Neural cell (in vitro differentiated cells): ENCODE results near the gene DERA. TPM values are rescaled to one million over a fixed set of nuclear protein-coding genes. Genes with fewer than 3 reads are reported as not detected.

Source experiments
- H2AFZ ChIP-seq: fragments of 200-600, 300-800 bp; sonication (generic), shearing (Covaris generic); 2 replicates; pipeline ENCODE4 v1.6.0; 2014; ENCODE audit warnings: low read depth, mild to moderate bottlenecking, antibody characterized with exemption, low read length, moderate library complexity
- H3F3A ChIP-seq: fragments of 200-600 bp; shearing (Covaris generic); 2 replicates; pipeline ENCODE4 v1.6.1; 2016; ENCODE audit warnings: mild to moderate bottlenecking, moderate library complexity, mixed read lengths, antibody characterized with exemption, low read length; ENCODE audit not compliant: insufficient read depth, poor library complexity, severe bottlenecking
- H3K27ac ChIP-seq: fragments of 200-600, 300-800 bp; sonication (generic), shearing (Covaris generic); 2 replicates; pipeline ENCODE4 v1.5.1; 2014; ENCODE audit warnings: mild to moderate bottlenecking, low read length, moderate library complexity
- H3K27me3 ChIP-seq: fragments of 300-800, 200-600 bp; sonication (generic), shearing (Covaris generic); 2 replicates; pipeline ENCODE4 v1.6.0; 2014; ENCODE audit warnings: mild to moderate bottlenecking, low read depth, low read length, moderate library complexity; ENCODE audit not compliant: insufficient read depth
- H3K36me3 ChIP-seq: fragments of 300-800, 200-600 bp; sonication (generic), shearing (Covaris generic); 2 replicates; pipeline ENCODE4 v1.5.1; 2014; ENCODE audit warnings: mild to moderate bottlenecking, antibody characterized with exemption, low read length, moderate library complexity; ENCODE audit not compliant: insufficient read depth
- H3K4me2 ChIP-seq: fragments of 300-800, 200-600 bp; sonication (generic), shearing (Covaris generic); 2 replicates; pipeline ENCODE4 v1.6.0; 2014; ENCODE audit warnings: mild to moderate bottlenecking, low read length
- H3K4me3 ChIP-seq: fragments of 300-800, 200-600 bp; sonication (generic), shearing (Covaris generic); 2 replicates; pipeline ENCODE4 v1.5.1; 2014; ENCODE audit warnings: mild to moderate bottlenecking, low read length, moderate library complexity
- H3K79me2 ChIP-seq: fragments of 200-600 bp; shearing (Covaris generic); replicated peaks from 2 replicates; pipeline ENCODE4 v1.6.0; 2014; ENCODE audit warnings: mild to moderate bottlenecking, low read length, moderate library complexity; ENCODE audit not compliant: insufficient read depth
- H3K9ac ChIP-seq: fragments of 300-800, 200-600 bp; sonication (generic), shearing (Covaris generic); 2 replicates; pipeline ENCODE4 v1.6.1; 2016; ENCODE audit warnings: mild to moderate bottlenecking, low read length, mixed read lengths
- H3K9me2 ChIP-seq: fragments of 200-600 bp; shearing (Covaris generic); 2 replicates; pipeline ENCODE4 v1.6.1; 2016; ENCODE audit warnings: mild to moderate bottlenecking, low read length, mixed read lengths; ENCODE audit not compliant: insufficient read depth
- H3K9me3 ChIP-seq: fragments of 200-600, 300-800 bp; sonication (generic), shearing (Covaris generic); 2 replicates; pipeline ENCODE4 v1.6.1; 2016; ENCODE audit warnings: mild to moderate bottlenecking, mixed run types, low read length, moderate library complexity, mixed read lengths
- H4K20me1 ChIP-seq: fragments of 200-600 bp; shearing (Covaris generic); 2 replicates; pipeline ENCODE4 v1.6.1; 2016; ENCODE audit warnings: mild to moderate bottlenecking, mixed run types; ENCODE audit not compliant: insufficient read depth
- EZH2 ChIP-seq: fragments of 200-600, 300-800 bp; shearing (Covaris generic), sonication (generic); IDR thresholded peaks from 2 replicates; pipeline ENCODE4 v1.6.1; 2014; ENCODE audit warnings: antibody characterized with exemption, low read length, borderline replicate concordance, mild to moderate bottlenecking; ENCODE audit not compliant: insufficient read depth, poor library complexity, severe bottlenecking
- MXI1 ChIP-seq: fragments of 450-650 bp; conservative IDR thresholded peaks from 2 replicates; pipeline ENCODE4 v1.6.1; 2014; ENCODE audit warnings: antibody characterized with exemption, mild to moderate bottlenecking; ENCODE audit not compliant: poor library complexity, severe bottlenecking
- POLR2AphosphoS5 ChIP-seq: IDR thresholded peaks from 2 replicates; pipeline ENCODE4 v1.6.1; 2012
- SMC3 ChIP-seq: fragments of 450-650 bp; conservative IDR thresholded peaks from 2 replicates; pipeline ENCODE4 v1.6.1; 2014; ENCODE audit warnings: antibody characterized with exemption, mild to moderate bottlenecking, moderate library complexity; ENCODE audit not compliant: poor library complexity
- polyA plus RNA-seq: library from polyadenylated mRNA; depleted of rRNA; stranded (reverse); fragments of >200 nt; gene quantifications from 2 replicates; pipeline ENCODE4 v1.2.3, GENCODE V29; 2014
- TF ChIP-seq, protein P1 (sequence below): IDR thresholded peaks from 2 replicates; pipeline ENCODE4 v1.6.1; 2012; ENCODE audit warnings: borderline replicate concordance
- TF ChIP-seq, protein P2 (sequence below): fragments of 450-650 bp; IDR thresholded peaks from 2 replicates; pipeline ENCODE4 v1.5.1; 2014; ENCODE audit warnings: antibody characterized with exemption, mild to moderate bottlenecking, moderate library complexity; ENCODE audit not compliant: poor library complexity, severe bottlenecking

The DERA gene
- polyA plus RNA-seq, 1 donor from 2014 or later: 7.7 TPM

DNA sequence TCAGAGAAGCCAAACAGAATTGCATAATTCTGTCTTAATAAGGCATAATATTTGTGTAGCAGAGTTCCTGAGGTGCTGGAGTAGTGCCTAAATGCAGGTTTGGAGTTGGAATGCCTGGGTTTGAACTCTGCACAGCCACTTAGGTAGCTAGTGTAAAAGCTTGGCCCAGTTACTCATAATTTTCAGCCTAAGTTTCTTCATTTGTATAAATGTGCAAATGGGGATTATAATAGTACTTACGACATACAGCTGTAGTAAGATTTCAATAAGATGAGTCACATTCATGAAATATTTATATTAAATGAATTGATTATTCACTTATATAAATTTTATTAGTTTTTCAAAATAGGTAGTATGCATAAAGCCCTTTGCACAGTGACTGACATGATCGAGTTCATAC lies 175.8 kb downstream of the DERA start:
- no peak overlapping the region for H2AFZ ChIP-seq
- no peaks in the 10 kb centered on the region for H3K9me3 ChIP-seq
- H3K27ac ChIP-seq: no peak overlapping the region
- no peaks in the 10 kb centered on the region for H3F3A ChIP-seq
- H3K27me3 ChIP-seq: no peaks in the 10 kb centered on the region
- no peaks in the 10 kb centered on the region for H3K36me3 ChIP-seq
- H3K4me3 ChIP-seq: no peak overlapping the region
- no peaks in the 10 kb centered on the region for H4K20me1 ChIP-seq
- no peaks in the 10 kb centered on the region for H3K79me2 ChIP-seq
- H3K4me2 ChIP-seq: no peak overlapping the region
- no peaks in the 10 kb centered on the region for H3K9me2 ChIP-seq
- no peak for TF ChIP-seq MXI1
- TF ChIP-seq, protein P1, sequence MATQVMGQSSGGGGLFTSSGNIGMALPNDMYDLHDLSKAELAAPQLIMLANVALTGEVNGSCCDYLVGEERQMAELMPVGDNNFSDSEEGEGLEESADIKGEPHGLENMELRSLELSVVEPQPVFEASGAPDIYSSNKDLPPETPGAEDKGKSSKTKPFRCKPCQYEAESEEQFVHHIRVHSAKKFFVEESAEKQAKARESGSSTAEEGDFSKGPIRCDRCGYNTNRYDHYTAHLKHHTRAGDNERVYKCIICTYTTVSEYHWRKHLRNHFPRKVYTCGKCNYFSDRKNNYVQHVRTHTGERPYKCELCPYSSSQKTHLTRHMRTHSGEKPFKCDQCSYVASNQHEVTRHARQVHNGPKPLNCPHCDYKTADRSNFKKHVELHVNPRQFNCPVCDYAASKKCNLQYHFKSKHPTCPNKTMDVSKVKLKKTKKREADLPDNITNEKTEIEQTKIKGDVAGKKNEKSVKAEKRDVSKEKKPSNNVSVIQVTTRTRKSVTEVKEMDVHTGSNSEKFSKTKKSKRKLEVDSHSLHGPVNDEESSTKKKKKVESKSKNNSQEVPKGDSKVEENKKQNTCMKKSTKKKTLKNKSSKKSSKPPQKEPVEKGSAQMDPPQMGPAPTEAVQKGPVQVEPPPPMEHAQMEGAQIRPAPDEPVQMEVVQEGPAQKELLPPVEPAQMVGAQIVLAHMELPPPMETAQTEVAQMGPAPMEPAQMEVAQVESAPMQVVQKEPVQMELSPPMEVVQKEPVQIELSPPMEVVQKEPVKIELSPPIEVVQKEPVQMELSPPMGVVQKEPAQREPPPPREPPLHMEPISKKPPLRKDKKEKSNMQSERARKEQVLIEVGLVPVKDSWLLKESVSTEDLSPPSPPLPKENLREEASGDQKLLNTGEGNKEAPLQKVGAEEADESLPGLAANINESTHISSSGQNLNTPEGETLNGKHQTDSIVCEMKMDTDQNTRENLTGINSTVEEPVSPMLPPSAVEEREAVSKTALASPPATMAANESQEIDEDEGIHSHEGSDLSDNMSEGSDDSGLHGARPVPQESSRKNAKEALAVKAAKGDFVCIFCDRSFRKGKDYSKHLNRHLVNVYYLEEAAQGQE: no peak
- TF ChIP-seq POLR2AphosphoS5: no peak
- TF ChIP-seq EZH2: no peak
- TF ChIP-seq SMC3: no peak
- TF ChIP-seq, protein P2, sequence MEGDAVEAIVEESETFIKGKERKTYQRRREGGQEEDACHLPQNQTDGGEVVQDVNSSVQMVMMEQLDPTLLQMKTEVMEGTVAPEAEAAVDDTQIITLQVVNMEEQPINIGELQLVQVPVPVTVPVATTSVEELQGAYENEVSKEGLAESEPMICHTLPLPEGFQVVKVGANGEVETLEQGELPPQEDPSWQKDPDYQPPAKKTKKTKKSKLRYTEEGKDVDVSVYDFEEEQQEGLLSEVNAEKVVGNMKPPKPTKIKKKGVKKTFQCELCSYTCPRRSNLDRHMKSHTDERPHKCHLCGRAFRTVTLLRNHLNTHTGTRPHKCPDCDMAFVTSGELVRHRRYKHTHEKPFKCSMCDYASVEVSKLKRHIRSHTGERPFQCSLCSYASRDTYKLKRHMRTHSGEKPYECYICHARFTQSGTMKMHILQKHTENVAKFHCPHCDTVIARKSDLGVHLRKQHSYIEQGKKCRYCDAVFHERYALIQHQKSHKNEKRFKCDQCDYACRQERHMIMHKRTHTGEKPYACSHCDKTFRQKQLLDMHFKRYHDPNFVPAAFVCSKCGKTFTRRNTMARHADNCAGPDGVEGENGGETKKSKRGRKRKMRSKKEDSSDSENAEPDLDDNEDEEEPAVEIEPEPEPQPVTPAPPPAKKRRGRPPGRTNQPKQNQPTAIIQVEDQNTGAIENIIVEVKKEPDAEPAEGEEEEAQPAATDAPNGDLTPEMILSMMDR: no peak
- H3K9ac ChIP-seq: no peak overlapping the region

Other genes starting within 250 kb of the DERA start
- 10.4 and 12.2 TPM in 2 replicates for gene EPS8, start 121.9 kb upstream of the DERA start, polyA plus RNA-seq
- 172 and 213 TPM in 2 replicates for gene STRAP, start 28.9 kb upstream of the DERA start, polyA plus RNA-seq